GM23338 (cell line): ENCODE measurements around the gene RXFP2. TPM values are rescaled to one million over a fixed set of nuclear protein-coding genes. Genes with fewer than 3 reads are reported as not detected.

Experiments
- ATAC-seq: fragments of 200-7000 bp; cut with Tn5 transposase; 3 replicates; pipeline ENCODE4 v1.9.1; 2020
- DNase-seq: peaks from one replicate; pipeline ENCODE4 v3.0.0-alpha.2; 2015; ENCODE audit warnings: low spot score
- H2AFZ ChIP-seq: fragments of 200-600 bp; sonication (generic); 2 replicates; pipeline ENCODE4 v1.8.0; 2016; ENCODE audit warnings: antibody characterized with exemption, mild to moderate bottlenecking, moderate library complexity
- H3F3A ChIP-seq: fragments of 200-600 bp; sonication (generic); replicated peaks from 2 replicates; pipeline ENCODE4 v1.8.0; 2017; ENCODE audit warnings: antibody characterized with exemption, mixed run types, low read depth
- H3K27ac ChIP-seq: fragments of 200-600 bp; sonication (generic); 2 replicates; pipeline ENCODE4 v1.6.1; 2016; ENCODE audit warnings: low read depth
- H3K27me3 ChIP-seq: fragments of 200-600 bp; sonication (generic); 2 replicates; pipeline ENCODE4 v1.8.0; 2016; ENCODE audit warnings: mild to moderate bottlenecking, mixed run types, moderate library complexity; ENCODE audit not compliant: insufficient read depth
- H3K36me3 ChIP-seq: fragments of 200-600 bp; sonication (generic); 2 replicates; pipeline ENCODE4 v1.8.0; 2016; ENCODE audit warnings: mild to moderate bottlenecking; ENCODE audit not compliant: insufficient read depth
- H3K4me1 ChIP-seq: fragments of 200-600 bp; sonication (generic); 2 replicates; pipeline ENCODE4 v1.8.0; 2016; ENCODE audit warnings: mild to moderate bottlenecking, moderate library complexity; ENCODE audit not compliant: insufficient read depth
- H3K4me2 ChIP-seq: fragments of 200-600 bp; sonication (generic); 2 replicates; pipeline ENCODE4 v1.7.1; 2017; ENCODE audit warnings: mixed run types
- H3K4me3 ChIP-seq: fragments of 200-600 bp; sonication (generic); 2 replicates; pipeline ENCODE4 v1.6.1; 2016; ENCODE audit warnings: mixed run types
- H3K79me2 ChIP-seq: fragments of 200-600 bp; sonication (generic); replicated peaks from 2 replicates; pipeline ENCODE4 v1.8.0; 2017; ENCODE audit warnings: mild to moderate bottlenecking; ENCODE audit not compliant: insufficient read depth
- H3K9me2 ChIP-seq: fragments of 200-600 bp; sonication (generic); 2 replicates; pipeline ENCODE4 v1.8.0; 2017; ENCODE audit not compliant: insufficient read depth
- H4K20me1 ChIP-seq: fragments of 200-600 bp; sonication (generic); replicated peaks from 2 replicates; pipeline ENCODE4 v1.8.0; 2017; ENCODE audit warnings: mild to moderate bottlenecking; ENCODE audit not compliant: insufficient read depth
- H3K27ac Mint-ChIP-seq: 2 replicates; pipeline ENCODE4 v1.8.0; 2020; ENCODE audit warnings: inconsistent platforms, mild to moderate bottlenecking, moderate library complexity, mixed read lengths
- H3K27me3 Mint-ChIP-seq: 3 replicates; pipeline ENCODE4 v1.8.0; 2022; ENCODE audit warnings: low read depth, mild to moderate bottlenecking, moderate library complexity, mixed read lengths, inconsistent platforms; ENCODE audit not compliant: insufficient read depth, poor library complexity
- H3K36me3 Mint-ChIP-seq: 3 replicates; pipeline ENCODE4 v1.8.0; 2021; ENCODE audit warnings: low read depth, mild to moderate bottlenecking, inconsistent platforms, moderate library complexity, mixed read lengths
- H3K4me1 Mint-ChIP-seq: 3 replicates; pipeline ENCODE4 v1.8.0; 2020; ENCODE audit warnings: mild to moderate bottlenecking, inconsistent platforms, mixed read lengths
- H3K4me3 Mint-ChIP-seq: 3 replicates; pipeline ENCODE4 v1.8.0; 2021; ENCODE audit warnings: moderate library complexity, mild to moderate bottlenecking, inconsistent platforms, mixed read lengths
- H3K9me3 Mint-ChIP-seq: 3 replicates; pipeline ENCODE4 v1.8.0; 2020; ENCODE audit warnings: moderate library complexity, mild to moderate bottlenecking, inconsistent platforms, mixed read lengths
- CREB1 ChIP-seq: fragments of 250-450 bp; sonication (Bioruptor Pico); IDR thresholded peaks from 2 replicates; pipeline ENCODE4 v1.5.0; 2020; ENCODE audit warnings: low read depth, mild to moderate bottlenecking, moderate library complexity
- CTCF ChIP-seq, 2 experiments: fragments of 200-600 bp in 1 of 2; sonication (generic) in 1 of 2; conservative IDR thresholded peaks; 2 replicates each; pipeline versions ENCODE4 v1.5.1 to v1.6.1; 2016 to 2017; ENCODE audit warnings: antibody characterized with exemption in 2 of 2, low read depth in 2 of 2, mild to moderate bottlenecking in 2 of 2, moderate library complexity in 1 of 2
- EZH2 ChIP-seq: fragments of 200-600 bp; sonication (generic); IDR thresholded peaks from one replicate; pipeline ENCODE4 v1.8.0; 2017; ENCODE audit warnings: antibody characterized with exemption, mild to moderate bottlenecking, low read depth; ENCODE audit not compliant: unreplicated experiment
- EZH2phosphoT487 ChIP-seq: fragments of 200-600 bp; sonication (generic); IDR thresholded peaks from one replicate; pipeline ENCODE4 v1.8.1; 2018; ENCODE audit warnings: antibody characterized with exemption; ENCODE audit not compliant: unreplicated experiment
- JUNB ChIP-seq: IDR thresholded peaks from one replicate; pipeline ENCODE4 v1.6.1; 2016; ENCODE audit warnings: antibody characterized with exemption; ENCODE audit not compliant: unreplicated experiment
- NANOG ChIP-seq: IDR thresholded peaks from 2 replicates; pipeline ENCODE4 v1.6.1; 2016; ENCODE audit warnings: antibody characterized with exemption, borderline replicate concordance
- POLR2AphosphoS5 ChIP-seq: IDR thresholded peaks from 2 replicates; pipeline ENCODE4 v1.6.1; 2016; ENCODE audit warnings: antibody characterized with exemption, low read depth
- REST ChIP-seq: IDR thresholded peaks from one replicate; pipeline ENCODE4 v1.6.1; 2018; ENCODE audit warnings: antibody characterized with exemption; ENCODE audit not compliant: unreplicated experiment
- STAT1 ChIP-seq: IDR thresholded peaks from one replicate; pipeline ENCODE4 v1.6.1; 2016; ENCODE audit warnings: antibody characterized with exemption; ENCODE audit not compliant: unreplicated experiment
- ZNF114 ChIP-seq: fragments of 250-450 bp; sonication (Bioruptor Pico); IDR thresholded peaks from 2 replicates; pipeline ENCODE4 v1.5.0; 2020; ENCODE audit warnings: mild to moderate bottlenecking, moderate library complexity
- ZNF331 ChIP-seq: fragments of 250-450 bp; sonication (Bioruptor Pico); IDR thresholded peaks from 2 replicates; pipeline ENCODE4 v1.5.0; 2020; ENCODE audit warnings: low read depth, mild to moderate bottlenecking, moderate library complexity
- polyA plus RNA-seq: library from polyadenylated mRNA; unstranded; fragments of >200 nt; fragmentation: Nextera tagmentation; extraction: Ambion mirVana; gene quantifications from 2 replicates; pipeline ENCODE4 v1.2.1, GENCODE V29; 2016
- total RNA-seq: library from RNA; depleted of rRNA; stranded (reverse); fragments of >200 nt; shearing (Covaris generic); gene quantifications from 2 replicates; pipeline ENCODE4 v1.2.3, GENCODE V29; 2014

Gene RXFP2
- total and polyA plus RNA-seq, 2 experiments from 2014 or later: not detected

DNA sequence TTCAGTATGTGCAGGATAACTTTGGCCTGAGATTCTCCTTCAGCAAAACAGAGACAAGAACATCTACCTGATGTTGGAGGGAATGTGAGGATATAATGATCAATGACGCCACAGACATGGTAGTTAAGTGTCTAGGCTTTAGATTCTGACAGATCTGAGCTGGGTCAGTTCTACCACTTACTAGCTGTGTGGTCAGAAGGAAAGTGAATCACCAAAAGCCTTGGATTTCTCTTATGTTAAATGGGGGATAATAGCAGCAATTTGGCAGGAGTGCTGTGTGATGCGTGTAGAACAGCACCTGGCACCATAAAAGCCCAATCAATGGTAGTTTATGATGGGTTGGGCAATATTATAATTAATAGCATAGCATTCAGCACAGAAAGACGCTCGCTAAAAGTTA is 41.7 kb downstream of the RXFP2 start (continued):
- no peak for TF ChIP-seq CREB1 (CRISPR knock-in tag)
- no peak for TF ChIP-seq EZH2
- no peak for TF ChIP-seq REST
- TF ChIP-seq EZH2phosphoT487: no peak
- TF ChIP-seq JUNB: no peak
- TF ChIP-seq CTCF (conservative IDR thresholded peaks at IDR 0.05; ENCODE audit: low read depth in 2 of 2): no peak
- no peak for TF ChIP-seq ZNF331 (CRISPR knock-in tag)
- no peak for TF ChIP-seq ZNF114 (CRISPR knock-in tag)

GRCh38 chr13:31786011-31786410 is 46.7 kb downstream of the RXFP2 start:
- Mint-ChIP-seq H3K36me3 (no peaks in the 10 kb centered on the region), H3K27me3 (no peaks in the 10 kb centered on the region), H3K9me3 (no peaks in the 10 kb centered on the region), H3K4me1 (no peaks in the 10 kb centered on the region), H3K27ac (no peak overlapping the region), H3K4me3 (no peak overlapping the region)
- H3K27ac ChIP-seq: no peak overlapping the region
- no peaks in the 10 kb centered on the region for H3K79me2 ChIP-seq
- no peak overlapping the region for H2AFZ ChIP-seq
- H3F3A ChIP-seq: no peaks in the 10 kb centered on the region
- H3K9me2 ChIP-seq: no peaks in the 10 kb centered on the region
- no peaks in the 10 kb centered on the region for H4K20me1 ChIP-seq
- no peak for ATAC-seq
- H3K4me3 ChIP-seq: no peak overlapping the region
- H3K27me3 ChIP-seq: no peaks in the 10 kb centered on the region
- H3K4me1 ChIP-seq: no peaks in the 10 kb centered on the region
- no peaks in the 10 kb centered on the region for H3K36me3 ChIP-seq
- DNase-seq: no peak
- H3K4me2 ChIP-seq: no peak overlapping the region
- TF ChIP-seq EZH2 (no peak), ZNF114 (CRISPR knock-in tag) (no peak), CREB1 (CRISPR knock-in tag) (no peak), ZNF331 (CRISPR knock-in tag) (no peak), NANOG (no peak), CTCF (conservative IDR thresholded peaks at IDR 0.05; ENCODE audit: low read depth in 2 of 2) (no peak), STAT1 (no peak), REST (no peak), JUNB (no peak), EZH2phosphoT487 (no peak), POLR2AphosphoS5 (no peak)
